Activated CD4-positive, alpha-beta T cell treated with anti-CD3 and anti-CD28 coated beads, Interleukin-10, Interleukin-2, amounts not matched to agents 100 ng/mL and 50 ng/mL, durations not matched to agents 16 hours and 8 hours (primary cell): ENCODE data around the gene NINJ1.
A peak's percentile ranks its signal among the peaks of the same experiment; 100 is the strongest.
"Not testable (repeated sequence)": the region's sequence is repeated elsewhere in the genome, so short reads cannot be mapped to it uniquely, and the experiment has no call there.

Source experiments
- DNase-seq: peaks from one replicate; pipeline ENCODE4 v3.0.0-alpha.2; 2020

NINJ1 gene

GRCh38 chr9:93118863-93119702 is 15.0 kb downstream of the NINJ1 start:
- no peak for DNase-seq

- no peak for DNase-seq
Measured at GRCh38 chr9:93117924-93118862, 15.9 kb downstream of the NINJ1 start.

GRCh38 chr9:93117521-93117920 is 16.5 kb downstream of the NINJ1 start:
- DNase-seq, result not testable (repeated sequence)

- no peak for DNase-seq
Measured at GRCh38 chr9:93116072-93116961, 17.7 kb downstream of the NINJ1 start.

GRCh38 chr9:93115486-93116071 is 18.5 kb downstream of the NINJ1 start:
- no peak for DNase-seq

- no peak for DNase-seq
Measured at GRCh38 chr9:93114984-93115335, 19.1 kb downstream of the NINJ1 start.

GRCh38 chr9:93114169-93114983 is 19.7 kb downstream of the NINJ1 start:
- DNase-seq, result no peak

- no peak for DNase-seq
Measured at GRCh38 chr9:93112864-93113389, 21.1 kb downstream of the NINJ1 start.

GRCh38 chr9:93112116-93112863 is 21.8 kb downstream of the NINJ1 start:
- DNase-seq, result no peak

GRCh38 chr9:93111371-93112115 is 22.5 kb downstream of the NINJ1 start:
- peak; percentile 77 for DNase-seq

GRCh38 chr9:93111001-93111370 is 23.1 kb downstream of the NINJ1 start:
- DNase-seq, result no peak

- no peak for DNase-seq
Measured at GRCh38 chr9:93110311-93110855, 23.7 kb downstream of the NINJ1 start.

- peak; percentile 90 for DNase-seq
Measured at GRCh38 chr9:93108291-93109041, 25.6 kb downstream of the NINJ1 start.

GRCh38 chr9:93107825-93108161 is 26.3 kb downstream of the NINJ1 start:
- no peak for DNase-seq

GRCh38 chr9:93107151-93107824 is 26.8 kb downstream of the NINJ1 start:
- no peak for DNase-seq

- no peak for DNase-seq
Measured at GRCh38 chr9:93105620-93106019, 28.4 kb downstream of the NINJ1 start.

GRCh38 chr9:93101086-93101485 is 33.0 kb downstream of the NINJ1 start:
- not testable (repeated sequence) for DNase-seq

- no peak for DNase-seq
Measured at GRCh38 chr9:93100276-93100636, 33.8 kb downstream of the NINJ1 start.
